HepG2 (cell line): ENCODE measurements around the gene HDGFL3. TPM values are rescaled to one million over a fixed set of nuclear protein-coding genes. Genes with fewer than 3 reads are reported as not detected.

ENCODE experiments used
- ATAC-seq: fragments of 200-7000 bp; cut with Tn5 transposase; 3 replicates; pipeline ENCODE4 v1.9.1; 2020; ENCODE audit warnings: mild to moderate bottlenecking, moderate library complexity
- BruUV-seq: library from RNA; stranded (reverse); fragments of 400-500 nt; replicated peaks from 2 replicates; lab custom pipeline; 2021; lab: Mats Ljungman, UMichigan
- CTCF ChIA-PET: fragments of 300-600 bp; formaldehyde crosslinking; extraction: SDS; loops from one replicate; lab custom pipeline; 2021; ENCODE audit warnings: low total read pairs, inconsistent platforms, low intra/inter-chr PET ratio; lab: Yijun Ruan, JAX
- POLR2A ChIA-PET: fragments of 350-600 bp; sonication (Branson Sonifier 250); formaldehyde crosslinking; loops from one replicate; lab custom pipeline; 2020; ENCODE audit warnings: antibody characterized with exemption, inconsistent platforms; lab: Yijun Ruan, JAX
- DNase-seq: peaks from one replicate; pipeline ENCODE4 v3.0.0-alpha.2; 2015; ENCODE audit warnings: low spot score
- FAIRE-seq: peaks from 3 replicates; lab custom pipeline; 2011; peaks lifted over from hg19 to GRCh38; lab: Jason Lieb, UNC
- H2AFZ ChIP-seq: one replicate; pipeline ENCODE4 v1.6.1; 2011; ENCODE audit warnings: low read length, inconsistent platforms
- H3K27ac ChIP-seq: fragments of 300-600 bp; 3 replicates; pipeline ENCODE4 v1.8.0; 2011; ENCODE audit warnings: mixed run types, mild to moderate bottlenecking, mixed read lengths, low read length, inconsistent platforms; ENCODE audit not compliant: insufficient read depth; ENCODE audit errors: extremely low read length
- H3K27me3 ChIP-seq, 2 experiments: fragments of 200-600 bp in 1 of 2; 2 replicates in 1 of 2; 3 replicates in 1 of 2; pipeline versions ENCODE4 v1.6.0 to v1.8.0; 2011; ENCODE audit warnings: low read length in 2 of 2, mild to moderate bottlenecking in 2 of 2, moderate library complexity in 2 of 2, inconsistent platforms in 1 of 2; ENCODE audit not compliant: insufficient read depth in 2 of 2, control insufficient read depth in 1 of 2
- H3K36me3 ChIP-seq, 2 experiments: fragments of 200-600 bp in 1 of 2; replicated peaks in 1 of 2; 2 replicates in 1 of 2; 3 replicates in 1 of 2; pipeline versions ENCODE4 v1.5.1 to v1.8.0; 2011; ENCODE audit warnings: low read length in 2 of 2, inconsistent platforms in 1 of 2; ENCODE audit not compliant: insufficient read depth in 2 of 2, control insufficient read depth in 1 of 2
- H3K4me1 ChIP-seq: 2 replicates; pipeline ENCODE4 v1.5.1; 2012; ENCODE audit warnings: low read length, inconsistent platforms; ENCODE audit not compliant: insufficient read depth
- H3K4me2 ChIP-seq: 2 replicates; pipeline ENCODE4 v1.6.0; 2011; ENCODE audit warnings: low read depth, low read length, inconsistent platforms
- H3K4me3 ChIP-seq, 3 experiments: fragments of 200-600 bp in 1 of 3; sonication (generic), shearing (Covaris generic) in 1 of 3; replicated peaks in 1 of 3; 2 replicates each; pipeline ENCODE4 v1.5.1; 2011 to 2016; ENCODE audit warnings: low read length in 3 of 3, inconsistent platforms in 2 of 3, low read depth in 2 of 3, mild to moderate bottlenecking in 2 of 3, control low read depth in 1 of 3, mixed read lengths in 1 of 3; ENCODE audit not compliant: insufficient read depth in 1 of 3
- H3K79me2 ChIP-seq: one replicate; pipeline ENCODE4 v1.6.1; 2011; ENCODE audit warnings: low read length, inconsistent platforms; ENCODE audit not compliant: insufficient read depth
- H3K9ac ChIP-seq: 2 replicates; pipeline ENCODE4 v1.6.0; 2011; ENCODE audit warnings: mild to moderate bottlenecking, low read depth, low read length, inconsistent platforms; ENCODE audit not compliant: insufficient read depth
- H3K9me3 ChIP-seq: 2 replicates; pipeline ENCODE4 v1.5.1; 2012; ENCODE audit warnings: mild to moderate bottlenecking, low read length
- H4K20me1 ChIP-seq: 2 replicates; pipeline ENCODE4 v1.6.0; 2011; ENCODE audit warnings: inconsistent platforms, mild to moderate bottlenecking, low read length, moderate library complexity; ENCODE audit not compliant: insufficient read depth
- ATF7-NPFF ChIP-seq: sonication (generic); formaldehyde crosslinking; IDR thresholded peaks from 2 replicates; pipeline ENCODE4 v1.8.1; 2023; ENCODE audit warnings: mild to moderate bottlenecking, low read depth, missing genetic modification reagents, moderate library complexity
- CCDC6 ChIP-seq: sonication (generic); formaldehyde crosslinking; IDR thresholded peaks from 2 replicates; pipeline ENCODE4 v1.8.1; 2022; ENCODE audit warnings: mild to moderate bottlenecking, missing genetic modification reagents, moderate library complexity
- FOSL1 ChIP-seq: sonication (generic); formaldehyde crosslinking; IDR thresholded peaks from 2 replicates; pipeline ENCODE4 v1.9.0; 2021; ENCODE audit warnings: missing genetic modification reagents, borderline replicate concordance
- GATAD1 ChIP-seq: IDR thresholded peaks from 2 replicates; pipeline ENCODE4 v1.6.1; 2016; ENCODE audit warnings: missing genetic modification reagents, missing compliant biosample characterization
- KLF12 ChIP-seq: sonication (generic); formaldehyde crosslinking; IDR thresholded peaks from 2 replicates; pipeline ENCODE4 v1.4.0; 2020; ENCODE audit warnings: missing genetic modification reagents, borderline replicate concordance
- KLF9 ChIP-seq: IDR thresholded peaks from 2 replicates; pipeline ENCODE4 v1.6.1; 2016; ENCODE audit warnings: low read depth
- MBNL3 ChIP-seq: fragments of 250-450 bp; sonication (Bioruptor Pico); conservative IDR thresholded peaks from 2 replicates; pipeline ENCODE4 v1.8.0; 2022; ENCODE audit warnings: mild to moderate bottlenecking, inconsistent platforms
- SRSF1 ChIP-seq: fragments of 200-400 bp; formaldehyde crosslinking; optimal IDR thresholded peaks from 2 replicates; pipeline ENCODE3; 2017; ENCODE audit warnings: mild to moderate bottlenecking, low read depth, low read length, moderate library complexity
- TBX3 ChIP-seq: fragments of 450-650 bp; IDR thresholded peaks from 2 replicates; pipeline ENCODE4 v1.6.1; 2017; ENCODE audit warnings: antibody characterized with exemption, mild to moderate bottlenecking, inconsistent platforms, borderline replicate concordance
- TCF7L2 ChIP-seq: IDR thresholded peaks from 2 replicates; pipeline ENCODE4 v1.6.1; 2011; ENCODE audit warnings: mild to moderate bottlenecking, low read depth, low read length, moderate library complexity
- ZBTB25 ChIP-seq: IDR thresholded peaks from 2 replicates; pipeline ENCODE4 v1.6.1; 2018; ENCODE audit warnings: missing genetic modification reagents
- ZBTB38 ChIP-seq: sonication (generic); formaldehyde crosslinking; IDR thresholded peaks from 2 replicates; pipeline ENCODE4 v1.5.1; 2020; ENCODE audit warnings: mild to moderate bottlenecking, missing genetic modification reagents
- ZKSCAN5 ChIP-seq: sonication (generic); formaldehyde crosslinking; IDR thresholded peaks from 2 replicates; pipeline ENCODE4 v1.5.1; 2020; ENCODE audit warnings: mild to moderate bottlenecking, missing genetic modification reagents
- ZNF274 ChIP-seq: sonication (generic); formaldehyde crosslinking; IDR thresholded peaks from 2 replicates; pipeline ENCODE4 v1.5.1; 2020; ENCODE audit warnings: mild to moderate bottlenecking, missing genetic modification reagents
- ZNF343 ChIP-seq: sonication (generic); formaldehyde crosslinking; IDR thresholded peaks from 2 replicates; pipeline ENCODE4 v1.4.0; 2020; ENCODE audit warnings: mild to moderate bottlenecking, missing genetic modification reagents
- ZNF619 ChIP-seq: sonication (generic); formaldehyde crosslinking; IDR thresholded peaks from 2 replicates; pipeline ENCODE4 v1.4.0; 2020; ENCODE audit warnings: mild to moderate bottlenecking, missing genetic modification reagents
- ZNF772 ChIP-seq: sonication (generic); formaldehyde crosslinking; IDR thresholded peaks from 2 replicates; pipeline ENCODE4 v1.5.0; 2020; ENCODE audit warnings: mild to moderate bottlenecking, missing genetic modification reagents
- ZNF816 ChIP-seq: sonication (generic); formaldehyde crosslinking; IDR thresholded peaks from 2 replicates; pipeline ENCODE4 v1.8.0; 2022; ENCODE audit warnings: missing genetic modification reagents, mild to moderate bottlenecking, borderline replicate concordance
- WGBS: methylation state at CpG from one replicate; pipeline ENCODE4 v1.1.6; 2017; ENCODE audit warnings: low lambda C conversion rate; 5-methylcytosine and 5-hydroxymethylcytosine counted together
- in situ Hi-C: cut with HindIII; loops from 2 replicates; pipeline ENCODE4 v1.10.0; 2017; ENCODE audit warnings: low pct_unique_long_range_greater_than_20kb; ENCODE audit not compliant: extremely low pct_ligation_motif_present
- intact Hi-C: fragments of 100-400 bp; cut with micrococcal nuclease; formaldehyde crosslinking; loops from one replicate; pipeline ENCODE4 v1.10.0; 2022; ENCODE audit not compliant: unreplicated experiment
- polyA plus RNA-seq, 8 experiments: library from polyadenylated mRNA; depleted of rRNA in 3 of 8; stranded (reverse) in 7 of 8; unstranded in 1 of 8; fragments of >200 nt; fragmentation: Illumina TruSeq in 4 of 8; extraction: Trizol in 4 of 8; gene quantifications; 2 replicates each; pipeline versions ENCODE4 v1.2.1 to v1.2.3, GENCODE V29; 2011 to 2016; ENCODE audit warnings: low read depth in 4 of 8, missing spikeins in 1 of 8, mixed read lengths in 1 of 8; ENCODE audit not compliant: insufficient read depth in 1 of 8
- total RNA-seq, 5 experiments: library from RNA; depleted of rRNA; stranded (reverse); fragments of >200 nt; fragmentation: Illumina TruSeq; extraction: Trizol; gene quantifications; 2 replicates each; pipeline ENCODE4 v1.2.3, GENCODE V29; 2016; ENCODE audit warnings: low read depth in 1 of 5
- TF ChIP-seq, protein P1 (sequence below): sonication (generic); formaldehyde crosslinking; IDR thresholded peaks from 2 replicates; pipeline ENCODE4 v1.5.0; 2020; ENCODE audit warnings: mild to moderate bottlenecking, missing genetic modification reagents

The HDGFL3 gene
- total and polyA plus RNA-seq, 2 of the 13 experiments (the other 11 are each of a cell fraction or from before 2014, with no cell fraction given) = 0.07 to 0.09 TPM

DNA sequence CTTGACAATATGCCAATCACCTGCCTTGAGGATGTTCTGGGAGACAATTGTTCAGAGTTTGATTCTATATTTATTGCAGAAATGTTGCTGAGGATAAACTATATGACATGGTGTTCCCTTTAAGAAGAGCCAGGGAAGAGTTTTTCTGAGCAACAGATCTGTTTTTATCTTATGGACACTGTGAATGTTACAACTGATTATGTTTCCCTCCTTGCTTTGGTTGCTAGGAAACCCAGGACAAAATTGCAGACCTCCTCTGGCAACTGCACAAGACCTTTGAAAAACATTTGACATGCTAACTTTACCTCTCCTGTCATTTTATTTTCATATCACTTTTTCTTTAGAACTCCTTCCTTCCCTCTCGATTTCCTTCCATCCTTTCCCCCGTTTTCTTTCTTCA, 108.3 kb downstream of the HDGFL3 start:
- intact Hi-C loops = no loop called here
- no peaks in the 10 kb centered on the region for H3K4me1 ChIP-seq
- no peak for FAIRE-seq
- H3K27me3 ChIP-seq = no peaks in the 10 kb centered on the region; a peak in 1 of 5 replicates
- POLR2A ChIA-PET = no interaction called here
- H3K79me2 ChIP-seq = no peaks in the 10 kb centered on the region
- H3K4me2 ChIP-seq = no peak overlapping the region
- DNase-seq = no peak
- no peak for ATAC-seq
- 2% methylated on average over 2 of the region's 2 CpGs for WGBS
- H2AFZ ChIP-seq = no peak overlapping the region
- H4K20me1 ChIP-seq = no peaks in the 10 kb centered on the region
- no peaks in the 10 kb centered on the region for H3K36me3 ChIP-seq
- no TSS peak for BruUV-seq
- no peak overlapping the region for H3K4me3 ChIP-seq
- TF ChIP-seq CCDC6 (CRISPR knock-in tag) (no peak), ZNF816 (CRISPR knock-in tag) (no peak), TCF7L2 (no peak), MBNL3 (CRISPR knock-in tag) (no peak), ZNF343 (CRISPR knock-in tag) (no peak), ZNF772 (no peak), ZKSCAN5 (CRISPR knock-in tag) (no peak), ZNF619 (CRISPR knock-in tag) (no peak), KLF12 (CRISPR knock-in tag) (no peak), GATAD1 (no peak), KLF9 (CRISPR knock-in tag) (no peak), ZNF274 (CRISPR knock-in tag) (no peak), ZBTB38 (no peak), FOSL1 (no peak), TBX3 (no peak), ZBTB25 (CRISPR knock-in tag) (no peak), ATF7-NPFF (CRISPR knock-in tag) (no peak), SRSF1 (no peak)
- TF ChIP-seq, protein P1, sequence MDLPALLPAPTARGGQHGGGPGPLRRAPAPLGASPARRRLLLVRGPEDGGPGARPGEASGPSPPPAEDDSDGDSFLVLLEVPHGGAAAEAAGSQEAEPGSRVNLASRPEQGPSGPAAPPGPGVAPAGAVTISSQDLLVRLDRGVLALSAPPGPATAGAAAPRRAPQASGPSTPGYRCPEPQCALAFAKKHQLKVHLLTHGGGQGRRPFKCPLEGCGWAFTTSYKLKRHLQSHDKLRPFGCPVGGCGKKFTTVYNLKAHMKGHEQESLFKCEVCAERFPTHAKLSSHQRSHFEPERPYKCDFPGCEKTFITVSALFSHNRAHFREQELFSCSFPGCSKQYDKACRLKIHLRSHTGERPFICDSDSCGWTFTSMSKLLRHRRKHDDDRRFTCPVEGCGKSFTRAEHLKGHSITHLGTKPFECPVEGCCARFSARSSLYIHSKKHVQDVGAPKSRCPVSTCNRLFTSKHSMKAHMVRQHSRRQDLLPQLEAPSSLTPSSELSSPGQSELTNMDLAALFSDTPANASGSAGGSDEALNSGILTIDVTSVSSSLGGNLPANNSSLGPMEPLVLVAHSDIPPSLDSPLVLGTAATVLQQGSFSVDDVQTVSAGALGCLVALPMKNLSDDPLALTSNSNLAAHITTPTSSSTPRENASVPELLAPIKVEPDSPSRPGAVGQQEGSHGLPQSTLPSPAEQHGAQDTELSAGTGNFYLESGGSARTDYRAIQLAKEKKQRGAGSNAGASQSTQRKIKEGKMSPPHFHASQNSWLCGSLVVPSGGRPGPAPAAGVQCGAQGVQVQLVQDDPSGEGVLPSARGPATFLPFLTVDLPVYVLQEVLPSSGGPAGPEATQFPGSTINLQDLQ = no peak
- H3K27ac ChIP-seq = no peak overlapping the region
- CTCF ChIA-PET = no interaction called here
- in situ Hi-C loops = no loop called here
- H3K9ac ChIP-seq = no peak overlapping the region
- no peaks in the 10 kb centered on the region for H3K9me3 ChIP-seq
